Measurements from ENCODE around the gene TRIM46. TPM values are rescaled to one million over a fixed set of nuclear protein-coding genes. Genes with fewer than 3 reads are reported as not detected.
A peak's percentile ranks its signal among the peaks of the same experiment; 100 is the strongest.

The TRIM46 gene
- total and polyA plus RNA-seq, 2 of the 13 experiments (the other 11 are each of a cell fraction or from before 2014, with no cell fraction given) = 0.04 to 0.09 TPM

GRCh38 chr1:155124503-155125463 lies 48.9 kb upstream of the TRIM46 start (continued):
- peak; percentile 26; the same call in 1 of the 2 replicates for TF ChIP-seq KDM2A (CRISPR knock-in tag; IDR thresholded peaks at IDR 0.05; ENCODE audit: borderline replicate concordance, low read depth)
- peak; percentile 51; the same call in 1 of the 2 replicates for TF ChIP-seq THRA (CRISPR knock-in tag; IDR thresholded peaks at IDR 0.05; ENCODE audit: borderline replicate concordance)
- TF ChIP-seq, protein P1, sequence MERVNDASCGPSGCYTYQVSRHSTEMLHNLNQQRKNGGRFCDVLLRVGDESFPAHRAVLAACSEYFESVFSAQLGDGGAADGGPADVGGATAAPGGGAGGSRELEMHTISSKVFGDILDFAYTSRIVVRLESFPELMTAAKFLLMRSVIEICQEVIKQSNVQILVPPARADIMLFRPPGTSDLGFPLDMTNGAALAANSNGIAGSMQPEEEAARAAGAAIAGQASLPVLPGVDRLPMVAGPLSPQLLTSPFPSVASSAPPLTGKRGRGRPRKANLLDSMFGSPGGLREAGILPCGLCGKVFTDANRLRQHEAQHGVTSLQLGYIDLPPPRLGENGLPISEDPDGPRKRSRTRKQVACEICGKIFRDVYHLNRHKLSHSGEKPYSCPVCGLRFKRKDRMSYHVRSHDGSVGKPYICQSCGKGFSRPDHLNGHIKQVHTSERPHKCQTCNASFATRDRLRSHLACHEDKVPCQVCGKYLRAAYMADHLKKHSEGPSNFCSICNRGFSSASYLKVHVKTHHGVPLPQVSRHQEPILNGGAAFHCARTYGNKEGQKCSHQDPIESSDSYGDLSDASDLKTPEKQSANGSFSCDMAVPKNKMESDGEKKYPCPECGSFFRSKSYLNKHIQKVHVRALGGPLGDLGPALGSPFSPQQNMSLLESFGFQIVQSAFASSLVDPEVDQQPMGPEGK (CRISPR knock-in tag; IDR thresholded peaks at IDR 0.05) = peak; percentile 23; the same call in 1 of the 2 replicates
- no peak for TF ChIP-seq ZNF432 (CRISPR knock-in tag; IDR thresholded peaks at IDR 0.05; ENCODE audit: borderline replicate concordance)
- TF ChIP-seq RFX1 (IDR thresholded peaks at IDR 0.05) = no peak
- TF ChIP-seq ZNF354B (CRISPR knock-in tag; IDR thresholded peaks at IDR 0.05) = no peak
- TF ChIP-seq ZBTB38 (CRISPR knock-in tag; IDR thresholded peaks at IDR 0.05) = no peak
- 0 out of 2 replicates have a peak, but pooled peaks have one; percentile 25 for TF ChIP-seq ZNF605 (CRISPR knock-in tag; IDR thresholded peaks at IDR 0.05)
- TF ChIP-seq, protein P2, sequence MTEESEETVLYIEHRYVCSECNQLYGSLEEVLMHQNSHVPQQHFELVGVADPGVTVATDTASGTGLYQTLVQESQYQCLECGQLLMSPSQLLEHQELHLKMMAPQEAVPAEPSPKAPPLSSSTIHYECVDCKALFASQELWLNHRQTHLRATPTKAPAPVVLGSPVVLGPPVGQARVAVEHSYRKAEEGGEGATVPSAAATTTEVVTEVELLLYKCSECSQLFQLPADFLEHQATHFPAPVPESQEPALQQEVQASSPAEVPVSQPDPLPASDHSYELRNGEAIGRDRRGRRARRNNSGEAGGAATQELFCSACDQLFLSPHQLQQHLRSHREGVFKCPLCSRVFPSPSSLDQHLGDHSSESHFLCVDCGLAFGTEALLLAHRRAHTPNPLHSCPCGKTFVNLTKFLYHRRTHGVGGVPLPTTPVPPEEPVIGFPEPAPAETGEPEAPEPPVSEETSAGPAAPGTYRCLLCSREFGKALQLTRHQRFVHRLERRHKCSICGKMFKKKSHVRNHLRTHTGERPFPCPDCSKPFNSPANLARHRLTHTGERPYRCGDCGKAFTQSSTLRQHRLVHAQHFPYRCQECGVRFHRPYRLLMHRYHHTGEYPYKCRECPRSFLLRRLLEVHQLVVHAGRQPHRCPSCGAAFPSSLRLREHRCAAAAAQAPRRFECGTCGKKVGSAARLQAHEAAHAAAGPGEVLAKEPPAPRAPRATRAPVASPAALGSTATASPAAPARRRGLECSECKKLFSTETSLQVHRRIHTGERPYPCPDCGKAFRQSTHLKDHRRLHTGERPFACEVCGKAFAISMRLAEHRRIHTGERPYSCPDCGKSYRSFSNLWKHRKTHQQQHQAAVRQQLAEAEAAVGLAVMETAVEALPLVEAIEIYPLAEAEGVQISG (CRISPR knock-in tag; IDR thresholded peaks at IDR 0.05) = peak; percentile 26; the same call in 1 of the 2 replicates
- TF ChIP-seq EZH2 (conservative IDR thresholded peaks at IDR 0.05; ENCODE audit: low read depth, low read length) = no peak
- no peak for TF ChIP-seq ZNF296 (CRISPR knock-in tag; conservative IDR thresholded peaks at IDR 0.05)
- 0 out of 2 replicates have a peak, but pooled peaks have one; percentile 16 for TF ChIP-seq ZNF800 (CRISPR knock-in tag; IDR thresholded peaks at IDR 0.05)
- TF ChIP-seq POLR2G (IDR thresholded peaks at IDR 0.05; ENCODE audit: low read depth, low read length) = 0 out of 2 replicates have a peak, but pooled peaks have one; percentile 2
- peak; percentile 65; the same call in 1 of the 2 replicates for TF ChIP-seq ZFP82 (CRISPR knock-in tag; IDR thresholded peaks at IDR 0.05; ENCODE audit: borderline replicate concordance)
- TF ChIP-seq HNRNPL (IDR thresholded peaks at IDR 0.05; ENCODE audit: low read depth, low read length) = peak; percentile 35; the same call in 1 of the 2 replicates
- TF ChIP-seq ZXDC (CRISPR knock-in tag; IDR thresholded peaks at IDR 0.05) = 0 out of 2 replicates have a peak, but pooled peaks have one; percentile 42
